Testis (tissue), 3 donors: Measurements from ENCODE around the gene ZBTB7A. TPM values are rescaled to one million over a fixed set of nuclear protein-coding genes. Genes with fewer than 3 reads are reported as not detected.

Experiments
- DNase-seq: peaks from one replicate; pipeline ENCODE4 v3.0.0-alpha.2; 2019
- H3K27ac ChIP-seq, 2 donors: fragments of 200-600 bp; sonication (generic); one replicate each; pipeline ENCODE4 v1.5.1; 2019
- H3K27me3 ChIP-seq: fragments of 200-600 bp; sonication (generic); one replicate; pipeline ENCODE4 v1.5.1; 2019
- H3K36me3 ChIP-seq: fragments of 200-600 bp; sonication (generic); one replicate; pipeline ENCODE4 v1.5.1; 2017; ENCODE audit warnings: low read depth; ENCODE audit errors: missing control alignments
- H3K4me1 ChIP-seq: fragments of 200-600 bp; sonication (generic); one replicate; pipeline ENCODE4 v1.5.1; 2019
- H3K4me3 ChIP-seq, 2 donors: fragments of 200-600 bp; sonication (generic); one replicate each; pipeline ENCODE4 v1.5.1; 2017 to 2019
- H3K9me3 ChIP-seq: fragments of 200-600 bp; sonication (generic); one replicate; pipeline ENCODE4 v1.5.1; 2017
- POLR2A ChIP-seq: fragments of 450-650 bp; IDR thresholded peaks from one replicate; pipeline ENCODE4 v1.6.1; 2017; ENCODE audit warnings: antibody characterized with exemption, mild to moderate bottlenecking, moderate library complexity
- WGBS, 2 donors: methylation state at CpG; one replicate each; pipeline ENCODE4 v1.1.5; 2018; 5-methylcytosine and 5-hydroxymethylcytosine counted together
- intact Hi-C: fragments of 100-400 bp; cut with DNase I; formaldehyde crosslinking; loops from one replicate; pipeline ENCODE4 v1.15.1; 2023; ENCODE audit warnings: low total_unique reads
- polyA plus RNA-seq: library from polyadenylated mRNA; stranded (reverse); fragments of 350-450 nt; fragmentation: Illumina TruSeq; extraction: RNeasy Lipid Tissue Mini Kit (QIAGEN cat#74804); gene quantifications from one replicate; pipeline ENCODE4 v1.2.3, GENCODE V29; 2014; ENCODE audit warnings: low read depth, low replicate concordance; ENCODE audit not compliant: insufficient read depth
- total RNA-seq, 2 donors: library from RNA; depleted of rRNA; stranded (reverse); fragments of >200 nt; gene quantifications; one replicate each; pipeline ENCODE4 v1.2.3, GENCODE V29; 2016
- TF ChIP-seq, protein P1 (sequence below), 3 experiments: fragments of 450-650 bp in 2 of 3; fragments of 200-600 bp in 1 of 3; sonication (generic) in 1 of 3; IDR thresholded peaks; one replicate each; pipeline ENCODE4 v1.5.1; 2016 to 2019; ENCODE audit warnings: antibody characterized with exemption in 3 of 3, mild to moderate bottlenecking in 2 of 3, moderate library complexity in 1 of 3

Gene ZBTB7A
- total and polyA plus RNA-seq, 3 donors from 2014 or later = 7.5 to 49.4 (median 42.2) TPM

DNA sequence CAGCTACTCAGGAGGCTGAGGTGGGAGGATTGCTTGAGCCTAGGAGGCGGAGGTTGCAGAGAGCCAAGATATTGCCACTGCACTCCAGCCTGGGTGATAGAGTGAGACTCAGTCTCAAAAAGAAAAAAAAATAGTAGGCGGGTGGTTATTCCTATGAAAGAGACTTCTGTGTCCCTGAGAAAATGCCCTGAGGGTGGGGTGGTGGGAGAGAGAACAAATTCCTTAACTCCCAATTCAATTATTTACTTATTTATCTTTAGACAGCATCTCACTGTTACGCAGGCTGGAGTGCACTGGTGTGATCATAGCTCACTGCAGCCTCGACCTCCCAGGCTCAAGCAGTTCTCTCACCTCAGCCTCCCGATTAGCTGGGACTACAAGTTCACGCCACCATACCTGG lies 71.1 kb downstream of the ZBTB7A start:
- no peak overlapping the region for H3K4me3 ChIP-seq
- H3K4me1 ChIP-seq = no peaks in the 10 kb centered on the region
- WGBS, 2 donors = 56 to 75% methylated on average over 6 of the region's 6 CpGs
- no peaks in the 10 kb centered on the region for H3K36me3 ChIP-seq
- no peak for DNase-seq
- intact Hi-C loops = no loop called here
- H3K9me3 ChIP-seq = no peaks in the 10 kb centered on the region
- H3K27ac ChIP-seq = no peak overlapping the region
- no peaks in the 10 kb centered on the region for H3K27me3 ChIP-seq
- no peak for TF ChIP-seq POLR2A
- TF ChIP-seq, protein P1, sequence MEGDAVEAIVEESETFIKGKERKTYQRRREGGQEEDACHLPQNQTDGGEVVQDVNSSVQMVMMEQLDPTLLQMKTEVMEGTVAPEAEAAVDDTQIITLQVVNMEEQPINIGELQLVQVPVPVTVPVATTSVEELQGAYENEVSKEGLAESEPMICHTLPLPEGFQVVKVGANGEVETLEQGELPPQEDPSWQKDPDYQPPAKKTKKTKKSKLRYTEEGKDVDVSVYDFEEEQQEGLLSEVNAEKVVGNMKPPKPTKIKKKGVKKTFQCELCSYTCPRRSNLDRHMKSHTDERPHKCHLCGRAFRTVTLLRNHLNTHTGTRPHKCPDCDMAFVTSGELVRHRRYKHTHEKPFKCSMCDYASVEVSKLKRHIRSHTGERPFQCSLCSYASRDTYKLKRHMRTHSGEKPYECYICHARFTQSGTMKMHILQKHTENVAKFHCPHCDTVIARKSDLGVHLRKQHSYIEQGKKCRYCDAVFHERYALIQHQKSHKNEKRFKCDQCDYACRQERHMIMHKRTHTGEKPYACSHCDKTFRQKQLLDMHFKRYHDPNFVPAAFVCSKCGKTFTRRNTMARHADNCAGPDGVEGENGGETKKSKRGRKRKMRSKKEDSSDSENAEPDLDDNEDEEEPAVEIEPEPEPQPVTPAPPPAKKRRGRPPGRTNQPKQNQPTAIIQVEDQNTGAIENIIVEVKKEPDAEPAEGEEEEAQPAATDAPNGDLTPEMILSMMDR (IDR thresholded peaks at IDR 0.05) = no peak

Other genes with a start within 250 kb of the ZBTB7A start
- 10 to 100 TPM; 23.4 to 34.1 TPM for gene ZFR2, start 197.9 kb downstream of the ZBTB7A start, total RNA-seq
- 35.0 TPM for gene ZFR2, start 197.9 kb downstream of the ZBTB7A start, polyA plus RNA-seq
- 1 to 10 TPM; 1.7 to 4.8 TPM for gene ATCAY, start 186.2 kb downstream of the ZBTB7A start, total RNA-seq
- 0.32 TPM for gene ATCAY, start 186.2 kb downstream of the ZBTB7A start, polyA plus RNA-seq
- gene NMRK2, start 133.8 kb downstream of the ZBTB7A start, total RNA-seq = 1 to 10 TPM; 1.7 to 3.2 TPM
- gene NMRK2, start 133.8 kb downstream of the ZBTB7A start, polyA plus RNA-seq = 1.7 TPM
- gene DAPK3, start 95.8 kb downstream of the ZBTB7A start, total RNA-seq = 100 to 1,000 TPM; 102 to 111 TPM
- gene DAPK3, start 95.8 kb downstream of the ZBTB7A start, polyA plus RNA-seq = 89.8 TPM
- 1,000 to 10,000 TPM in 1 of 2 donors, 100 to 1,000 TPM in 1; 909 to 1,599 TPM for gene EEF2, start 81.4 kb downstream of the ZBTB7A start, total RNA-seq
- 1,429 TPM for gene EEF2, start 81.4 kb downstream of the ZBTB7A start, polyA plus RNA-seq
- gene PIAS4, start 59.2 kb downstream of the ZBTB7A start, total RNA-seq = 10 to 100 TPM; 89.1 to 94.5 TPM
- gene PIAS4, start 59.2 kb downstream of the ZBTB7A start, polyA plus RNA-seq = 142 TPM
- 100 to 1,000 TPM; 181 to 225 TPM for gene MAP2K2, start 57.2 kb upstream of the ZBTB7A start, total RNA-seq
- gene MAP2K2, start 57.2 kb upstream of the ZBTB7A start, polyA plus RNA-seq = 241 TPM
- under 1 TPM; 0.56 to 0.63 TPM for gene CREB3L3, start 86.7 kb upstream of the ZBTB7A start, total RNA-seq
- 0.36 TPM for gene CREB3L3, start 86.7 kb upstream of the ZBTB7A start, polyA plus RNA-seq
- gene SIRT6, start 115.7 kb upstream of the ZBTB7A start, total RNA-seq = 10 to 100 TPM; 22.0 to 29.2 TPM
- gene SIRT6, start 115.7 kb upstream of the ZBTB7A start, polyA plus RNA-seq = 14.7 TPM
- 10 to 100 TPM; 20.4 to 21.1 TPM for gene ANKRD24, start 115.8 kb upstream of the ZBTB7A start, total RNA-seq
- 16.5 TPM for gene ANKRD24, start 115.8 kb upstream of the ZBTB7A start, polyA plus RNA-seq
- gene EBI3, start 162.6 kb upstream of the ZBTB7A start, total RNA-seq = 1 to 10 TPM; 1.3 to 8.4 TPM
- gene EBI3, start 162.6 kb upstream of the ZBTB7A start, polyA plus RNA-seq = 1.9 TPM
- gene YJU2, start 180.2 kb upstream of the ZBTB7A start, total RNA-seq = 10 to 100 TPM; 26.1 to 36.6 TPM
- gene YJU2, start 180.2 kb upstream of the ZBTB7A start, polyA plus RNA-seq = 31.1 TPM
- gene SHD, start 212.4 kb upstream of the ZBTB7A start, total RNA-seq = 1 to 10 TPM in 1 of 2 donors, under 1 TPM in 1; 0.16 to 1.8 TPM
- gene SHD, start 212.4 kb upstream of the ZBTB7A start, polyA plus RNA-seq = 0.79 TPM
- gene TMIGD2, start 235.5 kb upstream of the ZBTB7A start, total RNA-seq = 1 to 10 TPM in 1 of 2 donors, under 1 TPM in 1; 0.47 to 1.1 TPM
- gene TMIGD2, start 235.5 kb upstream of the ZBTB7A start, polyA plus RNA-seq = 0.83 TPM
- gene FSD1, start 237.7 kb upstream of the ZBTB7A start, total RNA-seq = 10 to 100 TPM; 24.1 to 24.9 TPM
- 18.2 TPM for gene FSD1, start 237.7 kb upstream of the ZBTB7A start, polyA plus RNA-seq